ENCODE results near the gene MBNL2. TPM values are rescaled to one million over a fixed set of nuclear protein-coding genes. Genes with fewer than 3 reads are reported as not detected.

Gene MBNL2
- total RNA-seq, 2 donors from 2014 or later: 14.9 to 26.9 TPM

GRCh38 chr13:97295283-97296182 lies 73.4 kb downstream of the MBNL2 start:
- ATAC-seq (replicated peaks in 1 of 2) (no peak), DNase-seq (no peak)

DNA sequence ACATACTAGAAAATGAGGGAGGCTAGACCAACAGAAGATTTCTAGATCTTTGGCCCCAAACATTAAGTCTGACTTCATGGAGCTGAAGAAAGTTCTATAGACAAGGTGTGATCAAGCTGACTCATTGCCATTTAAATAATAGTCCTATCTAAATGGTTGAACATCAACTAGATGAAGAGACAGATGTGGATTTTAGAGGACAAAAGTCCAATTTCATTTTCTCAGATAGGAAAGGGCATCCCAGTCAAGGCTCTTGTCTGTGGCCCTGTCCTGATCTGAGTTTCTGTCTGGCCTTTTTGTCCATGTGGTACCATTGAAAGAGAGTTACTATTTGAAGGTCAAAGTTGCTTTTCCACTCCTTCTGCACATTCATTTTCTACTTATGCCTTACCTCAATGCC lies 74.6 kb downstream of the MBNL2 start:
- peaks cover 31% of the 10 kb centered on the region for H3K4me1 Mint-ChIP-seq (ENCODE audit: low read depth)

More at GRCh38 chr13:97295283-97296182, 73.4 kb downstream of the MBNL2 start:
- H3K4me3 Mint-ChIP-seq: no peak overlapping the region
- H3K27me3 Mint-ChIP-seq (ENCODE audit: low read depth): no peaks in the 10 kb centered on the region
- H3K9me3 Mint-ChIP-seq: peaks cover 0 to 2% of the 10 kb centered on the region in 2 donors
- peaks cover 39% of the 10 kb centered on the region for H3K4me1 Mint-ChIP-seq (ENCODE audit: low read depth)
- peaks cover 0 to 2% of the 10 kb centered on the region in 2 donors for H3K36me3 Mint-ChIP-seq (ENCODE audit: insufficient read depth in 2 of 2)
- H3K27ac Mint-ChIP-seq: no peak overlapping the region

GRCh38 chr13:97298816-97299215 lies 76.7 kb downstream of the MBNL2 start:
- no peak overlapping the region for H3K27ac Mint-ChIP-seq
- ATAC-seq (replicated peaks in 1 of 2): no peak

More for the DNA sequence above, 74.6 kb downstream of the MBNL2 start:
- Mint-ChIP-seq H3K4me3 (no peak overlapping the region), H3K27me3 (ENCODE audit: low read depth) (no peaks in the 10 kb centered on the region), H3K27ac (no peak overlapping the region), H3K36me3 (ENCODE audit: insufficient read depth in 2 of 2) (no peaks in the 10 kb centered on the region), H3K9me3 (peaks cover 0 to 2% of the 10 kb centered on the region in 2 donors)
- DNase-seq (no peak), ATAC-seq (replicated peaks in 1 of 2) (no peak)

GRCh38 chr13:97300871-97301270 lies 78.7 kb downstream of the MBNL2 start:
- H3K27me3 Mint-ChIP-seq (ENCODE audit: low read depth): no peaks in the 10 kb centered on the region
- peaks cover 13% of the 10 kb centered on the region for H3K4me1 Mint-ChIP-seq (ENCODE audit: low read depth)
- H3K36me3 Mint-ChIP-seq (ENCODE audit: insufficient read depth in 2 of 2): no peaks in the 10 kb centered on the region
- no peak for ATAC-seq (replicated peaks in 1 of 2)
- H3K4me3 Mint-ChIP-seq: no peak overlapping the region
- no peak for DNase-seq
- H3K27ac Mint-ChIP-seq: no peak overlapping the region
- no peaks in the 10 kb centered on the region for H3K9me3 Mint-ChIP-seq

More at GRCh38 chr13:97298816-97299215, 76.7 kb downstream of the MBNL2 start:
- Mint-ChIP-seq H3K27me3 (ENCODE audit: low read depth) (no peaks in the 10 kb centered on the region), H3K4me3 (no peak overlapping the region), H3K4me1 (ENCODE audit: low read depth) (peaks cover 29% of the 10 kb centered on the region), H3K9me3 (peaks cover 0 to 2% of the 10 kb centered on the region in 2 donors), H3K36me3 (ENCODE audit: insufficient read depth in 2 of 2) (no peaks in the 10 kb centered on the region)
- DNase-seq: no peak

GRCh38 chr13:97301382-97302095 lies 79.4 kb downstream of the MBNL2 start:
- Mint-ChIP-seq H3K27me3 (ENCODE audit: low read depth) (no peaks in the 10 kb centered on the region), H3K4me1 (ENCODE audit: low read depth) (peaks cover 13% of the 10 kb centered on the region), H3K4me3 (no peak overlapping the region), H3K36me3 (ENCODE audit: insufficient read depth in 2 of 2) (no peaks in the 10 kb centered on the region), H3K9me3 (no peaks in the 10 kb centered on the region), H3K27ac (no peak overlapping the region)
- ATAC-seq (replicated peaks in 1 of 2): no peak
- no peak for DNase-seq

DNA sequence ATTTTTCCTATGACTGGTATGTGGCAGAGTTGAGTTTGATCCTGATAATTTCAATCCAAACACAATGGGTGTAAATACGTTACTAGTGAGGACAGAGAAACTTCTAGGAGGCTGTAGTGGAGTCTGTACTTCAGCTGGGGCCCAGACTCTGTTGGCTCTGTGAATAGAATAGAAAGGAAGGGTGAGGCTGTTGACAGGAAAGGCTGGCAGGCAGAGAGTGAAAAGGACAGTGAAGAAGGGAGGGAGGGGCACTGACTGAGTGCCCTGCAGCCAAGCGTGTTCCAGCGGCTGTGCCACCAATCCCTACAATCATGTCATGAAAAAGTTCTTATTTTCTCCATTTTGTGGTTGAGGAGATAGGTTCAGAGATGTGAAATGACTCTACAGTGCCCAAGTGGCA lies 80.5 kb downstream of the MBNL2 start:
- Mint-ChIP-seq H3K27me3 (ENCODE audit: low read depth) (no peaks in the 10 kb centered on the region), H3K4me1 (ENCODE audit: low read depth) (peaks cover 8% of the 10 kb centered on the region), H3K27ac (no peak overlapping the region), H3K36me3 (ENCODE audit: insufficient read depth in 2 of 2) (no peaks in the 10 kb centered on the region), H3K9me3 (no peaks in the 10 kb centered on the region), H3K4me3 (no peak overlapping the region)
- DNase-seq (no peak), ATAC-seq (replicated peaks in 1 of 2) (no peak)

DNA sequence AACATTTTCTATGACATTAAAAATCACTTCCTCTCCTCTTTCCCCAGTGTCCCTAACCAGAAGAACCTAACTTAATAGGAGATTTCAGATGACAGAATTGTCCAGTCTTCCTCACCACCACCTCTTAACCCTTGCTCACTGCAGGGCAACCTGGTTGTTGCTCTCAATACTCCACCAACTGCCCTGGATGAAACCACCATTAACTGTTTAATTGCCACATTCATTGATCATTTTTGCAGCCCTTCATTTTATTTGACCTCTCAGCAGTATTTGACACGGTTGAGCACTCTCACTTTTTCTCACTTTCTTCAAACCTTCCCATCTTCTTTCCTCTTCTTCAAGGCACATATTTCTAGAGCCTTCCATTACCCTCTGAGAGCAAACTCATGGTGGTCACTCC lies 84.0 kb downstream of the MBNL2 start:
- no peak for ATAC-seq (replicated peaks in 1 of 2)
- Mint-ChIP-seq H3K4me3 (no peak overlapping the region), H3K27me3 (ENCODE audit: low read depth) (no peaks in the 10 kb centered on the region), H3K36me3 (ENCODE audit: insufficient read depth in 2 of 2) (peaks cover 3 to 4% of the 10 kb centered on the region in 2 donors), H3K4me1 (ENCODE audit: low read depth) (no peaks in the 10 kb centered on the region), H3K27ac (no peak overlapping the region), H3K9me3 (peaks cover 0 to 3% of the 10 kb centered on the region in 2 donors)
- DNase-seq: no peak

DNA sequence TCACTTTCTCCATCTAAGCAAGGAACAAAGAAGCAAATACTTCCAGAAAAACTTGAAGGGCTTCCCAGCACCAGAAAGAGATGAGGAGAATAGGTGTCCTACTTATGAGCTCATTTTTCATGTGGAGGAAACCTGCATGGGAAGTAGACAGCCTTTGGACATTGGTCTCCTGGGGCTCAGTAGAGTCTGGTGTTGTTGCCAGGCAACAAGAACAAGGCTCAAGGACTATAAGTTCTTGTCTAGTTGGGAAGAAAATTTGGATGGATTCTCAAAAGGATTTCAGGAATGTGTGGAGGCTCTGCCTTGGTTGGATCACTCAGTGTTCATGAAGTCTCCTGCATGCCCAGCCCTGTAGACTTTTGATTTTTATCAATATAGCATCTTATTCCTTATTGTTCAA lies 84.5 kb downstream of the MBNL2 start:
- no peaks in the 10 kb centered on the region for H3K27me3 Mint-ChIP-seq (ENCODE audit: low read depth)
- H3K4me3 Mint-ChIP-seq: no peak overlapping the region
- DNase-seq: no peak
- H3K27ac Mint-ChIP-seq: no peak overlapping the region
- H3K36me3 Mint-ChIP-seq (ENCODE audit: insufficient read depth in 2 of 2): peaks cover 3 to 4% of the 10 kb centered on the region in 2 donors
- no peak for ATAC-seq (replicated peaks in 1 of 2)
- peaks cover 0 to 3% of the 10 kb centered on the region in 2 donors for H3K9me3 Mint-ChIP-seq
- H3K4me1 Mint-ChIP-seq (ENCODE audit: low read depth): peaks cover under 1% of the 10 kb centered on the region

- DNase-seq (no peak), ATAC-seq (replicated peaks in 1 of 2) (no peak)
- no peak overlapping the region for H3K27ac Mint-ChIP-seq
- peaks cover 0 to 3% of the 10 kb centered on the region in 2 donors for H3K9me3 Mint-ChIP-seq
- H3K36me3 Mint-ChIP-seq (ENCODE audit: insufficient read depth in 2 of 2): peaks cover 3 to 4% of the 10 kb centered on the region in 2 donors
- H3K4me1 Mint-ChIP-seq (ENCODE audit: low read depth): peaks cover 5% of the 10 kb centered on the region
- H3K27me3 Mint-ChIP-seq (ENCODE audit: low read depth): no peaks in the 10 kb centered on the region
- no peak overlapping the region for H3K4me3 Mint-ChIP-seq
Observed at GRCh38 chr13:97307118-97307881, 85.2 kb downstream of the MBNL2 start.

- H3K27ac Mint-ChIP-seq: no peak overlapping the region
- H3K36me3 Mint-ChIP-seq (ENCODE audit: insufficient read depth in 2 of 2): peaks cover 3 to 4% of the 10 kb centered on the region in 2 donors
- H3K4me3 Mint-ChIP-seq: no peak overlapping the region
- H3K4me1 Mint-ChIP-seq (ENCODE audit: low read depth): peaks cover 5% of the 10 kb centered on the region
- H3K9me3 Mint-ChIP-seq: peaks cover 0 to 3% of the 10 kb centered on the region in 2 donors
- ATAC-seq (replicated peaks in 1 of 2) (no peak), DNase-seq (no peak)
- H3K27me3 Mint-ChIP-seq (ENCODE audit: low read depth): no peaks in the 10 kb centered on the region
Observed at GRCh38 chr13:97307882-97308624, 85.9 kb downstream of the MBNL2 start.

GRCh38 chr13:97308735-97309429 lies 86.7 kb downstream of the MBNL2 start:
- Mint-ChIP-seq H3K4me1 (ENCODE audit: low read depth) (peaks cover 5% of the 10 kb centered on the region), H3K27ac (no peak overlapping the region), H3K36me3 (ENCODE audit: insufficient read depth in 2 of 2) (peaks cover 3 to 4% of the 10 kb centered on the region in 2 donors), H3K9me3 (peaks cover 0 to 3% of the 10 kb centered on the region in 2 donors), H3K27me3 (ENCODE audit: low read depth) (no peaks in the 10 kb centered on the region), H3K4me3 (no peak overlapping the region)
- ATAC-seq (replicated peaks in 1 of 2) (no peak), DNase-seq (no peak)
